ENCODE measurements around the gene ROR1. TPM values are rescaled to one million over a fixed set of nuclear protein-coding genes. Genes with fewer than 3 reads are reported as not detected.

The ROR1 gene
- polyA plus RNA-seq, 6 donors from 2014 or later, result 0.36 to 6.2 (median 1.3) TPM

GRCh38 chr1:64155278-64155677 lies 381.5 kb downstream of the ROR1 start:
- H3K36me3 Mint-ChIP-seq, result no peaks in the 10 kb centered on the region
- ATAC-seq (ENCODE audit: low read depth in 2 of 2) (no peak), DNase-seq (no peak)
- no peak overlapping the region for H3K27ac Mint-ChIP-seq
- no peaks in the 10 kb centered on the region for H3K9me3 Mint-ChIP-seq
- no peaks in the 10 kb centered on the region for H3K27me3 Mint-ChIP-seq
- H3K4me1 Mint-ChIP-seq, result no peaks in the 10 kb centered on the region
- H3K4me3 Mint-ChIP-seq, result no peak overlapping the region

- Mint-ChIP-seq H3K9me3 (no peaks in the 10 kb centered on the region), H3K4me1 (no peaks in the 10 kb centered on the region), H3K27ac (no peak overlapping the region), H3K4me3 (no peak overlapping the region), H3K27me3 (no peaks in the 10 kb centered on the region), H3K36me3 (no peaks in the 10 kb centered on the region)
- ATAC-seq (ENCODE audit: low read depth in 2 of 2) (no peak), DNase-seq (no peak)
These were observed 387.6 kb downstream of the ROR1 start for GRCh38 chr1:64161357-64161941.

GRCh38 chr1:64162151-64162550 lies 388.3 kb downstream of the ROR1 start:
- DNase-seq (no peak), ATAC-seq (ENCODE audit: low read depth in 2 of 2) (no peak)
- no peaks in the 10 kb centered on the region for H3K27me3 Mint-ChIP-seq
- no peaks in the 10 kb centered on the region for H3K36me3 Mint-ChIP-seq
- no peaks in the 10 kb centered on the region for H3K4me1 Mint-ChIP-seq
- no peak overlapping the region for H3K27ac Mint-ChIP-seq
- no peaks in the 10 kb centered on the region for H3K9me3 Mint-ChIP-seq
- H3K4me3 Mint-ChIP-seq, result no peak overlapping the region

DNA sequence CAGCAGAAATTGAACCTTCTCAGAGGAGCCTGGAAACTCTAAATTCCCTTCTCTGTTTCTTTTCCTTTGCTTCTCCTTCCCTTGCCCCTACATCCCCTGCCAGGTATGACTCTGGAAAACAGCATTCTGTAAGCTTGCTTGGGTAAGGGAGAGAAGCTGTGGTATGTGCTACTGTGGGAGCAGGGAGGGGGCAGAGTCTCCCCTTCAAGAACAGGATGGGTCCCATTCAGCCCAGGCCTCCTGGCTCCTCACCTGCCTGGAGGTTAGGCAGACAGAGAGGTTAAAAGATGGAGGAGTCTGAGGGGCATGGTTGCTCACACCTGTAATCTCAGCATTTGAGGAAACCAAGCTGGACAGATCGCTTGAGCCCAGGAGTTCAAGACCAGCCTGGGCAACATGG lies 389.0 kb downstream of the ROR1 start:
- Mint-ChIP-seq H3K4me3 (no peak overlapping the region), H3K9me3 (no peaks in the 10 kb centered on the region), H3K4me1 (no peaks in the 10 kb centered on the region), H3K27me3 (no peaks in the 10 kb centered on the region), H3K27ac (no peak overlapping the region), H3K36me3 (no peaks in the 10 kb centered on the region)
- ATAC-seq (ENCODE audit: low read depth in 2 of 2), result no peak
- no peak for DNase-seq

DNA sequence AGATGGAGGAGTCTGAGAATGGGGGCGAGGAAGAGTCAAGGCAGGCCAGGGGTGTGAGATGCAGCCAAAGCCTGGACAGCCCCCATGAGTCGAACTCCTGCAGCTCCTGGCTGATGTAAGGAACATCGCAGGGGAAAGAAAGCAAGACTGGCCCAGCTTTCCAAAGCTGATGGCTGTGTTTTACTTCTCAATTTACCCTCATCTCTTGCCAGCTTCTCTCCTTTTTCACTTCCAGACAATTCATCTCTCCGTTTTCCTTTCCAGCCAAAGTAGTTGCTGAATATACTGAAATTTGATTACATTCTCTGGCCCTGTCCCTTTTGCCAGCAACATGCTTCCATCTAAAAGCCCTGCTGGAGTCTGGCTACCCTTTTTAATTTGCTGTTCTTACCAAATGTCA lies 389.6 kb downstream of the ROR1 start:
- Mint-ChIP-seq H3K27me3 (no peaks in the 10 kb centered on the region), H3K27ac (no peak overlapping the region), H3K36me3 (no peaks in the 10 kb centered on the region), H3K4me3 (no peak overlapping the region), H3K9me3 (no peaks in the 10 kb centered on the region), H3K4me1 (no peaks in the 10 kb centered on the region)
- DNase-seq, result no peak
- ATAC-seq (ENCODE audit: low read depth in 2 of 2), result no peak

- Mint-ChIP-seq H3K36me3 (no peaks in the 10 kb centered on the region), H3K9me3 (no peaks in the 10 kb centered on the region), H3K27me3 (no peaks in the 10 kb centered on the region), H3K27ac (peak overlapping the region in 1 of 6 donors; percentile 29), H3K4me3 (no peak overlapping the region), H3K4me1 (no peaks in the 10 kb centered on the region)
- no peak for DNase-seq
- no peak for ATAC-seq (ENCODE audit: low read depth in 2 of 2)
These were observed 390.2 kb downstream of the ROR1 start for GRCh38 chr1:64163970-64164369.

DNA sequence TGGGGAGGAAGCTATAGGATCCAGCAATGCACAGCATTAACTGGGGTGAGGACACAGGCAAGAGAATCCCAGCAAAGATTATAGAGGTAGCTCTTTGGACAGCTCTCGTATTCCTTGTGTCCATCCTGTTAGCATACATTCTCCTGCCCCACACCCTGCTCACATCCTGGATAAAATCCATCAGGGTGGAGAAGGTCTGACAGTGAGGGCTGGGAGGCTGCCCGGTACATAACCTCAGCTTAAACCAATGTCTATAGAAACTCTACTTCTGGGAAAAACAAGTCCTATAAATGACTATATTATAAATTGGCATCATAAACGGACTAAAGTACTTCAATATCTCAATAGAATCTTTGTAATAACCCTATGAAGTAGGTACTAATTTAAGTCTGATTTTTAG lies 392.8 kb downstream of the ROR1 start:
- Mint-ChIP-seq H3K36me3 (no peaks in the 10 kb centered on the region), H3K27ac (no peak overlapping the region)
- no peak for ATAC-seq (ENCODE audit: low read depth in 2 of 2)

GRCh38 chr1:64167176-64167575 lies 393.4 kb downstream of the ROR1 start:
- Mint-ChIP-seq H3K9me3 (no peaks in the 10 kb centered on the region), H3K27ac (no peak overlapping the region), H3K4me3 (no peak overlapping the region), H3K27me3 (no peaks in the 10 kb centered on the region), H3K36me3 (no peaks in the 10 kb centered on the region), H3K4me1 (no peaks in the 10 kb centered on the region)
- no peak for ATAC-seq (ENCODE audit: low read depth in 2 of 2)
- DNase-seq, result no peak

More for the DNA sequence above, 392.8 kb downstream of the ROR1 start:
- H3K4me1 Mint-ChIP-seq, result no peaks in the 10 kb centered on the region
- no peaks in the 10 kb centered on the region for H3K9me3 Mint-ChIP-seq
- no peak for DNase-seq
- no peak overlapping the region for H3K4me3 Mint-ChIP-seq
- H3K27me3 Mint-ChIP-seq, result no peaks in the 10 kb centered on the region

GRCh38 chr1:64171246-64171645 lies 397.4 kb downstream of the ROR1 start:
- no peak for ATAC-seq (ENCODE audit: low read depth in 2 of 2)
- Mint-ChIP-seq H3K4me3 (no peak overlapping the region), H3K9me3 (no peaks in the 10 kb centered on the region), H3K4me1 (no peaks in the 10 kb centered on the region), H3K36me3 (no peaks in the 10 kb centered on the region), H3K27me3 (no peaks in the 10 kb centered on the region), H3K27ac (peak overlapping the region in 1 of 6 donors; percentile 7)
- DNase-seq, result no peak

DNA sequence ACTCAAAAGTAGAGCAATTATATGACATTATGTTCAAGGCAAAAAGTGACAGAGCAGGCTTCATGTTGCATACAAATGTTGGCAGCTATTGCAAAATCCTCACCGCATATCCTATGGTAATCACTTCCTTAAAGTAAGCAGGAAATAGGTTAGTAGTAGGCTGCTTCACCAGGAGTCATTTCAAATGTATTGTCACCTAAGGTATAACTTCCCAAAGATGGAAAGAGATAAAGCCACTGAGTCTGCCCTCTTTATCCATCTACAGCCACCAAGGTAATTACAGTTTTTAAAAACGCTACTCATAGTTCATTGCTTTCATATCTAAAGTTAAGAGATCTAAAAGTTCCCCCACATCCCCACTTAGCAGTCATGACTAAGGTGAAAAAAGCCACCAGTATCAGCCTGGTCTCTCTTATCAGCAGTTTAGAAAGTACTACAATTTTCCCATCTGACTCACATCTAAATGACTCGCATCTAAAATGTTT lies 398.0 kb downstream of the ROR1 start:
- H3K27ac Mint-ChIP-seq, result peak overlapping the region in 3 of 6 donors; percentile 2 to 44 (median 7)
- no peak overlapping the region for H3K4me3 Mint-ChIP-seq
- no peaks in the 10 kb centered on the region for H3K36me3 Mint-ChIP-seq
- DNase-seq (no peak), ATAC-seq (ENCODE audit: low read depth in 2 of 2) (no peak)
- H3K4me1 Mint-ChIP-seq, result no peaks in the 10 kb centered on the region
- no peaks in the 10 kb centered on the region for H3K27me3 Mint-ChIP-seq
- H3K9me3 Mint-ChIP-seq, result no peaks in the 10 kb centered on the region

GRCh38 chr1:64172458-64172983 lies 398.7 kb downstream of the ROR1 start:
- Mint-ChIP-seq H3K27me3 (no peaks in the 10 kb centered on the region), H3K4me3 (no peak overlapping the region), H3K27ac (no peak overlapping the region), H3K9me3 (no peaks in the 10 kb centered on the region), H3K36me3 (no peaks in the 10 kb centered on the region), H3K4me1 (no peaks in the 10 kb centered on the region)
- DNase-seq (no peak), ATAC-seq (ENCODE audit: low read depth in 2 of 2) (no peak)

DNA sequence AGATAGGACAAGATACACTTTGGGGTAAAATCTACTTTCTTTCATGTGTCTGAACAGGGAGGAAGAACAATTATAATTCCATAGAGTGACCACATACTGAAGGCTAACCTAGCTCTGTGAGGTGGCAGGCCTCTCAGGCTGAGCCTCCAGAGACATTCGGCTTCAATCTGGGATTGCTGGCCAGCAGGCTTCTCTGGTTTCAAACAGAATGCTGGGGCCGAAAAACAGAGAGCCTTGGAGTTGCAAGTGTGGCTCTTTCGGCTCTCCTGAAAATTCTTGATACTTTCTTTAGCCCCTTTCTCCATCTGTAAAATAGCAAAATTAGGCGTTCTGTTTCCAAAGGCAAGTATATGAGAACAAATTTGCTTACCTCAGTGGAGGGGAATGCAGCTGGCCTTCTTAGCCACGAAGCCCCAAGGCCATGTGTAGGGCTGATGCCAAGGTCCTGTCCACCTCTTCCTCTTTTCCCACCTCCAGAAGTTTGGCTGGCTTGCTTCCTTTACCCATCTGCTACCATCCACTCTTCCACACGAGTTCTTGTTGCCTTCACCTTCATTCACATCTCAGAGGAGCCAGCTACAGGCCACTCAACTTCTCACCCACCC lies 399.6 kb downstream of the ROR1 start:
- no peaks in the 10 kb centered on the region for H3K4me1 Mint-ChIP-seq
- H3K27ac Mint-ChIP-seq, result peak overlapping the region in 1 of 6 donors; percentile 75
- no peaks in the 10 kb centered on the region for H3K27me3 Mint-ChIP-seq

GRCh38 chr1:64175639-64176038 lies 401.8 kb downstream of the ROR1 start:
- Mint-ChIP-seq H3K27me3 (no peaks in the 10 kb centered on the region), H3K4me3 (no peak overlapping the region), H3K4me1 (no peaks in the 10 kb centered on the region), H3K9me3 (no peaks in the 10 kb centered on the region), H3K36me3 (no peaks in the 10 kb centered on the region), H3K27ac (no peak overlapping the region)
- no peak for ATAC-seq (ENCODE audit: low read depth in 2 of 2)
- DNase-seq, result no peak

More for the DNA sequence above, 399.6 kb downstream of the ROR1 start:
- no peak for ATAC-seq (ENCODE audit: low read depth in 2 of 2)
- H3K4me3 Mint-ChIP-seq, result no peak overlapping the region
- DNase-seq, result no peak
- no peaks in the 10 kb centered on the region for H3K9me3 Mint-ChIP-seq
- H3K36me3 Mint-ChIP-seq, result no peaks in the 10 kb centered on the region

DNA sequence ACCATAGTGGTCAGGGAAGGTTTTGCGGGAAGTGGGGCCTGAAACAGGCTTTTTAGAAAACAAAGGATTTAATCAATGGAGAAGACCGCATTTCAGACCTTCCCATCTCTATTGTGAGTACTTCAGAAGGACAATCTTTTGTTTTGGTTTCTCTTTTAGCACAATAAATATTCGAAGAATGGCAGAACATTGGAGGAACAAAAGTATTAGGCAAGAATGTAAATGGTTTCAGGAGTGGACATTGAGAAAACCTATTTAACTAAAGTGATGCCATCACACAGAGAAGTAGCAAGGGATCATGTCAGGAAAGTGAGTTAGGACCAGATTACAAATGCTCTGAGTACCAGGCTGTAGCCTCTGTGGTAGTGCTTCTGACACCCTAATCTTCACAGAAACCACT lies 402.8 kb downstream of the ROR1 start:
- no peak overlapping the region for H3K4me3 Mint-ChIP-seq
- no peaks in the 10 kb centered on the region for H3K4me1 Mint-ChIP-seq
- no peaks in the 10 kb centered on the region for H3K9me3 Mint-ChIP-seq
- no peaks in the 10 kb centered on the region for H3K27me3 Mint-ChIP-seq
- DNase-seq (no peak), ATAC-seq (ENCODE audit: low read depth in 2 of 2) (no peak)
- H3K36me3 Mint-ChIP-seq, result no peaks in the 10 kb centered on the region
- no peak overlapping the region for H3K27ac Mint-ChIP-seq
